Left hindlimb (tissue), 1 donor: ENCODE data around the gene PSG6.
"Not testable (repeated sequence)": the region's sequence is repeated elsewhere in the genome, so short reads cannot be mapped to it uniquely, and the experiment has no call there.

Experiments
- DNase-seq: peaks from one replicate; pipeline ENCODE4 v3.0.0-alpha.2; 2018

The PSG6 gene

DNA sequence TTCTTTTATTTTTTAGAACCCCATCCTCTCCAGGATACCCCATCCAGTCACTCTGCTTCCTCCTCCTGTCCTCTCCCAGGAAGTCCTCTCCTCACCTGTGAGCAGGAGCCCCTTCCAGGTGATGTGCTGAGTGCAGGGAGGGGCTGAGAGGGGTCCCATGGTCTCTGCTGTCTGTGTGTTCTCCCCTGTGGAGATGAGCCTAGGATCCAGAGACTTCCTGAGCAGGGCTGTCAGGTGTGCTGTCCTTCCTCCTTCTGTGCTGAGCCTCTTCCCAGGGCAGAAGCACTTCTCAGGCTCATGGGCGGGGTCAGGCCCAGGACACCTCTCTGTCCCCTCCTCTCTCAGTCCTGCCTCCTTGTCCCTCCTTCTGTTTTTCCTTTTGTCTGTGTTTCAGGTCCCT lies at the start of gene PSG6:
TSS of gene PSG6 (minus strand) at position 261 of the 400 bp plus-strand sequence. CDS start at position 159, 102 bp downstream.
- DNase-seq, result not testable (repeated sequence)

DNA sequence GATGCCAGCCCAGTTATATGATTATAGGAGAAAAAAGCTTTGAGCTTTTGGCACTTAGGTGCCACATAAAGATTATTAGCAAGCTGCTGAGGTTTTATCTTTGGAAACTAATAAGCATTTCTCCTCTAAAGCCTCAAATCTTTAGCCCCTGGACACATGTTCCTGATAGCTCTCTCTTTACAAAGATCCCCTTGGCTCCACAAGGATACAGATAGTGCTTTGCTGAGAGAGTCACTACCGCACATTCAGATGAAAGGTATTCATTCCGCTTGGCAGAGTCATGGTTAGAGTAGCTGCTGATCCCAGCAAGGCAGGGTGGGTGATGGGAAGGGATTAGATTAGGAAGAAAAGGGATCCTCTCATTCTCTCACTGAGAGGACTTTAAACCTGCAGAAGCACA lies 47.5 kb upstream of the PSG6 start:
- no peak for DNase-seq

DNA sequence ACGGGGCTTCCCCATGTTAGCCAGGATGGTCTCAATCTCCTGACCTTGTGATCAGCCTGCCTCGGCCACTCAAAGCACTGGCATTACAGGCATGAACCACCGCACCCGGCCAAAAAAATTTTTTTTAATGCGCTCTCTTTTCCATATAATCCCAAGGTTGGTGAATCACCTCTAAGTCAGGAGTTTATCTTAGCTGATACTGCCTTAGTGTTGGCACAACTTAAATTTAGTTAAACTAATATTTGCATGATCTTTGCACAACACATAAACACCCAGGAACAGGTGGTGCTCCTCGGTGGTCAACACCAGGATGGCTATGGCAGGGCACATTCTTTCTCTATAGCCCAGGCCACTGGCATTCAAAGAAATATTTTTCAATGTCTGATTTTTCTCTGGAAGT lies 43.4 kb upstream of the PSG6 start:
- DNase-seq, result no peak

DNA sequence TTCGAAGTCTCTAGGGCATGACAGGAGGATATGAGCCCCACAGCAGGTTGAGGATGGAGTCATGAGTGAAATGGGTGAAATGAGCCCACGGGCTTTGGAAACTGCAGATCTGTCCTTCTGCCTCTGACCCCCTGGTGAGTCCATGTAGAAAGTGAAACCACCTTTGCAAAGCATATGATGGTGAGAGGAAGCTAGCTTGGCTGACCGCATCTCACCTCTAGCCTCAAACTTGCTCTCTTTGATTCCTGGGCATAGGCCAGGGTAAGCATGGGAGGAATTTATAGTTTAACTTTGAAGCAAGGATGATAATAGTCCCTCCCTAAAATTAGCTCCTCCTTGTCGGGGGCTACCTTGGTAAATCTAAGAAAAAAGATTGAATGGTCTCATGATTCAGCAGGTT lies 34.4 kb upstream of the PSG6 start:
- not testable (repeated sequence) for DNase-seq

DNA sequence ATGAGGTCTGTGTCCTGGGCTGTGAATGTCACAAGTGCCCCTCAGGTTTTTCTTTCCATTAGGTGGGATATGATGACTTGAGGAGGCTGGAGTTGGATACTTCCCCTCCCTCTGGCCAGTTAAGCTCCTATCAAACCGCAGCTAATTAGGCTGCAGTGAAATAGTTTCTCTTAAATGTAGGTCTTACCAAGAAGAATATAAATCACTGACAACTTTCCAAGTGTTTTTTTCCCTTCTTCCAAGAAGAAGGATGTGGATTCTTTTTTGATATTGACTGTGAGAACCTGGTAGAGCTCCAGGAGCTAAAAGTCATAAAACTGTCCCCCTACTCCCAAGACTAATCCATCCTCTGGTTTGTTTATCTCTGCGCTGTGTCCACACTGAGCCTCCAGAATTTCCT lies 33.8 kb upstream of the PSG6 start:
- DNase-seq, result not testable (repeated sequence)

DNA sequence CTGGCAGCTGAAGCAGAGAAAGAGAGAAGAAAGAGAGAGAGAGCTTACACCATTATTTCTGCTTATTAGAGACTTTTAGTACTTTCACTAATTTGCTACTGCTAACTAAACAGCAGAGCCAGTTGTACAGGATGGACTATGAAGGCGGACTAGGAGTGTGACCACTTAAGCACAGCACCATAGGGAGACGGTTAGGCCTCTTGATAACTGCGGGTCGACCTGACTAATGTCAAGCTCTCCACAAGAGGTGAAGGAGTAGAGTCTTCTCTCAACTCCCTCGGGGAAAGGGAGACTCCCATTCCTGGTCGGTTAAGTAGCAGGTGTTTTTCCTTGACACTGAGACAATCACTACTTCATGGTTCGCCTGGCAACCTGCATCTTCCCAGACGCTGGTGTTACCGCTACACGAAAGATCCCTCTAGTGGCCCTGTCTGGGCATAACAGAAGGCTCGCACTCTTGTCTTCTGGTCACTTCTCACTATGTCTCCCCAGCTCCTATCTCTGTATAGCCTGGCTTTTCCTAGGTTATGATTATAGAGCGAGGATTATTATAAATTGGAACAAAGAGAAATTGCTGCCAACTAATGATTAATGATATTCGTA lies 24.6 kb upstream of the PSG6 start:
- no peak for DNase-seq

DNA sequence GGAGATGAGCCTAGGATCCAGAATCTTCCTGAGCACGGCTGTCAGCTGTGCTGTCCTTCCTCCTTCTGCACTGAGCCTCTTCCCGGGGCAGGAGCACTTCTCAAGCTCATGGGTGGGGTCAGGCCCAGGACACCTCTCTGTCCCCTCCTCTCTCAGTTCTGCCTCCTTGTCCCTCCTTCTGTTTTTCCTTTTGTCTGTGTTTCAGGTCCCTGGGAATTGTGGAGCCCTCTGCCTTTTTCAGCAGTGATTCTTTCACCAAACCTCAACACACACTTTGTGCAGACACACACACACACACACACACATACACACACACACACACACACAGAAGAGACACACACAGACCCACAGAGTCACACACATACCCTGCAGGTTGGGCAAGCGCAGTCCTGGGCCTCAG lies 19.4 kb upstream of the PSG6 start, which contains the start of gene PSG7:
TSS of gene PSG7 (minus strand) at position 101 of the 400 bp plus-strand sequence. CDS start 131 bp downstream, outside the sequence.
- not testable (repeated sequence) for DNase-seq

DNA sequence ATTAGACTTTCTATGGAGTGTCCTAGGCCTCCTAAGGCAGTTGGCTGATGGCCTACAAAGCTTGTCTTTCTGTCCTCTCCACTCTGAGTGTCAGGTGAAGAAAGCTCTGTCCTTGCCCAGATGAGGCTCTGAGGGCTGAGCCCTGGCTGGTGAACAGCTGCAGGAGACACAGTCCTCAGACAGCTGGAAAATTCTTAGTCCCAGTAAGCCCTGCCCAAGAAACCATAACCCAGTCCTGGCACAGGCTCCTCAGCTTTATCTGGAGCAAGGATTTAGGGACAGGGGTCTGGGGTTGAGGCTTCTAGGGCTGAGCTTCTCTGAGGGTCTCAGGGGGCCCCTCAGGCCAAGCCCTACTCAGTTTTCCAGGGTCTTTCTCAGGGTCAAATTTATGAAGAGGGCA lies 17.0 kb upstream of the PSG6 start:
- not testable (repeated sequence) for DNase-seq

DNA sequence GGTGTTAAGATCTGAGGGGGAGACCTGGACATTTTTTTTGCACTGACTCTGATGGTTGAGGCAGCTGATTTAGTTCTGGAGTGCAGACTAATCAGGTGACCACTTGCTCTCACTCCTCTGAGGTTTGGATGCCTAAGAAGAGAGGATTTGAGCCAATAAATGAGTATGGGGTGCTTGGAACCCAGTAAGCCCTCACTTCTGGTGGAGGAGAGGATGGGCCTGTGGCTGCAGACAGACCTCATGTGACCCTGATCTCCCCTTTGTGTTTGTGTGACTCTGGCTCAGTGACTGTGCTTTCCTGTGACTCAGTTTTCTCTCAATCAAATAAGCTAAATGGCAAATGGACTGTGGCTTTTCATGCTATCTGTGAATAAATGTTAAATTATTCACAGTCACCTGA lies 16.5 kb upstream of the PSG6 start:
- not testable (repeated sequence) for DNase-seq

DNA sequence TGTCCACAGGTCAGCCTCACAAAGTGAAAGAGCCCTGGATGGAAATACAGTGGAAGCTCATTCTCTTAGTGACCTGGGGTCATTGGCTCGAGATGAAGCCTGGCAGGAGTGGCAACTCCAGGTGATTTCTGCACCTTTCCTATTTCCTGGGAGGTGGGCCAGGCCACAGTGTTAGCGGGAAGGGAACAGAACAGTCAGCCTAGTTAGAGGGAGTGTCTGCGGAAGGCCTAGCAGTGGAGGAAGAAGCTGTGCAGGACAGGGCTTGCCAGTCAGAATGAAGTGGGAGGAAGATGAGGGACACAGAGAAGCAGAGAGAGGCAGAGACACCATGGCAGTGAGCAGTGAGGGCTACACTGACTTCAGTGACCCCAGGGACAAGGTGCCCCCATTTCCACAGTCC lies 15.7 kb upstream of the PSG6 start:
- not testable (repeated sequence) for DNase-seq

DNA sequence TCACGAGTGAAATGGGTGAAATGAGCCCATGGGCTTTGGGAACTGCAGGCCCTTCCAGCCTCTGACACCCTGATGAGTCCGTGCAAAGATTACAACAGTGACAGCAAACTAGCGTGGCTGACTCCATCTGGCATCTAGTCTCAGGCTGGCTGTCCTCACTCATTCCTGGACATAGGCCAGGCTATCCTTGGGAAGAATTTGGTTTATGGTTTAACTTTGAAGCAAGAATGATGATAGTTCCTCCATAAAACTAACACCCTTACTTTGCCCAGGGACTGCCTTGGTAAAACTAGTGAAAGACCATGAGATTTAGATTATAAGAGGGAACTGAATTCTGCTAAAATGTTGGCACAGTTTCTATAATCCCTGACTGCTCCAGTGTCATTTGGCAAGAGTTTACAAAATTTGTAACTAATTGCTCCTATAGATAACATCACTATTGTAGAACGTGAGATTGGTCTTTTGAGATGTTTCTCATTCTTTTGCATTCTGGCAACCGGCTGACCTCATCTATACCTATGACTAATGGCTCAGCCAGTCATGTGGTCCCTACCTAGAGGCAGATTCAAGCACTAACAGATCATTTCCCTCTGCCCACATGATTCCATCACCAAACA lies 14.9 kb upstream of the PSG6 start:
- DNase-seq, result not testable (repeated sequence)

DNA sequence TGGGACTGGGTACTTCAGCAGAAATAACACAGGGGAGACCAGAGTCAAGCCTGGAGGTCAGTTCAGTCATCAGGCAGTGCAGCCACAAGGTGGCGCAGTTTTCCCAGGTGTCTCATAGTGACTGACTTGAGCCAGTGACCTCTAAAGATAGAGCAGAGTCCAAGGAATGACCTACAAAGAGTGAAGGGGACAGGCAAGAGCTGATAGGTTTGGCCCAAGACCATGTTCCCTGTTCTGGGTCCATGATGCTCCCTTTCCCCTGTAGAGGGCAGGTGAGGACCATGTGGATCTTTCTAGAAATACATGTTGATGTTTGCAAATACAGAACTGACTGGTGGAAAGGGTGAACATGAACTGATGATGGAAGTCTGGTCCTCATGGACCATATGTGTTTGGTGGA lies 12.5 kb upstream of the PSG6 start:
- DNase-seq, result not testable (repeated sequence)

DNA sequence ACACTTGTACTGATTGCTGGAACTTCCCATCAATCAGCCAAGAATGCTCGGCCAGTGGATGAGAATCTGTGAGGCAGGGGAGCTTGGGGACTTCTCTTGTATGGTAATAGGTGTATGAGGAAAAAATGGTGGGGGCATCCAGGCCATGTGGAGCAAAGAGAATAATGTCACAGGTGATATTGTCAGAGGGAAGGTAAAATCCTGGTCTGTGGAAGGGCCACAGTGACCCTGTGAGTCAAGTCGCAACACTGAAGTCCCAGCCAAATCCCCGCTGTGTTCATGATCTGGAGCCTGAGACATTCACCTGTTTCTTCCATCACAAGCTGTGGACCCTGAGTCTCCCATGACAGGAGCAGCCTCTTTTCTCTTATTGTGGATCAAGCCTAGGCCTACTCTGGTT lies 11.2 kb upstream of the PSG6 start:
- no peak for DNase-seq

DNA sequence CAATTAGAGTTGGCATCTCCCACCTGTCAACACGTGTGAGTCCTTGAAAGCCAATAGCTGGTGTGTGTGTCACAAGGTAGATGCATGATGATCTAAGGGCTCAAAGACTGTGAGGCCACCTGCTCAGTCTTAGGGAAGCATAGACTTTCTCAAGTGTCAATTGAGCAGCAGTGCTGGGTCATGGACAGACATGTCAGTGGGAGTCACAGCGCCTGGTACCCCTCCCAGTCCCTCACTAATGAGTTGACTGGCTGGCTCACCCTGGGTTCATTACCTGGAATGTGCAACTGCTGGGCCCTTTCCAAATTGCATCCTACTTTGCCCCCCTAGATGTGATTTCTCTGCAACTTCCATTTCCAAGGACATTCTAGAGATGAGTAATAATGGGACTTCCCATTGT lies 9.1 kb upstream of the PSG6 start:
- no peak for DNase-seq

DNA sequence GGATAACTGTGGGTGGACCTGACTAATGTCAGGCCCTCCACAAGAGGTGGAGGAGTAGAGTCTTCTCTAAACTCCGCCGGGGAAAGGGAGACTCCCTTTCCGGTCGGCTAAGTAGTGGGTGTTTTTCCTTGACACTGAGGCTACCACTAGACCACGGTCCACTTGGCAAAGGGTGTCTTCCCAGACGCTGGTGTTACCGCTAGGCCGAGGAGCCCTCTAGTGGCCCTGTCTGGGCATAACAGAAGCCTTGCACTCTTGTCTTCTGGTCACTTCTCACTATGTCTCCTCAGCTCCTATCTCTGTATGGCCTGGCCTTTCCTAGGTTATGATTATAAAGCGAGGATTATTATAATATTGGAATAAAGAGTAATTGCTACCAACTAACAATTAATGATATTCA lies 5.4 kb upstream of the PSG6 start:
- DNase-seq, result not testable (repeated sequence)

DNA sequence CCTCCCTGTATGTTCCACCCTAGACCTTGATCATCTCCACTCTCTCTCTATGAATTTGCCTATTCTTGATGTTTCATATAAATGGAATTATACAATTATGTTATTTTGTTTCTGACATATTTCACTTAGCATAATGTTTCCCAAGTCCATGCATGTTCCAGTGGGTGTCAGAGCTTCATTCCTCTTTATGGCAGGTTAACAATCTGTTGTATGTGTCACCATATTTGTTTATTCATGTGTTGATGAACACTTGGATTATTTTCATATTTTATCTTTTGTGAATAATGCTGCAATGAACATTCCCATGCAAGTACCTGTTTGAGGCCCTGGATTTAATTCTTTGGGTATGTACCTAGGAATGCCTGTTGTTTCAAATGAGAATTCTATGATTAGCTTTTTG lies 3.3 kb upstream of the PSG6 start:
- not testable (repeated sequence) for DNase-seq

DNA sequence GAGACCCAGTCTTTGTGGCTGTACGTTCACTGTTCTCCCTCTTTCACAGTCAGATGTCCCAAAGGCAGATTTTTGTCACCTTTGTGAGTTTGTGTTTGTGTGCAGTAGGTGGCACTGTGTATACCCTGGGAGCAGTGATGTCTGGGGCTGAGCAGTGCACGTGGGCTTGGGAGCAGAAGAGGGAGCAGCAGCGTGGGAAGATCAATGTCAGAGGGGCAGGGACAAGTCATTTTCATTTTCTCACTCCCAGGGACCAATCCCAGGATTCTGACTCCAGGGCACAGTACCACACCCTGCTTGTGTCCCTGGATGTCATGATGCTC lies 2.0 kb upstream of the PSG6 start:
- no peak for DNase-seq

DNA sequence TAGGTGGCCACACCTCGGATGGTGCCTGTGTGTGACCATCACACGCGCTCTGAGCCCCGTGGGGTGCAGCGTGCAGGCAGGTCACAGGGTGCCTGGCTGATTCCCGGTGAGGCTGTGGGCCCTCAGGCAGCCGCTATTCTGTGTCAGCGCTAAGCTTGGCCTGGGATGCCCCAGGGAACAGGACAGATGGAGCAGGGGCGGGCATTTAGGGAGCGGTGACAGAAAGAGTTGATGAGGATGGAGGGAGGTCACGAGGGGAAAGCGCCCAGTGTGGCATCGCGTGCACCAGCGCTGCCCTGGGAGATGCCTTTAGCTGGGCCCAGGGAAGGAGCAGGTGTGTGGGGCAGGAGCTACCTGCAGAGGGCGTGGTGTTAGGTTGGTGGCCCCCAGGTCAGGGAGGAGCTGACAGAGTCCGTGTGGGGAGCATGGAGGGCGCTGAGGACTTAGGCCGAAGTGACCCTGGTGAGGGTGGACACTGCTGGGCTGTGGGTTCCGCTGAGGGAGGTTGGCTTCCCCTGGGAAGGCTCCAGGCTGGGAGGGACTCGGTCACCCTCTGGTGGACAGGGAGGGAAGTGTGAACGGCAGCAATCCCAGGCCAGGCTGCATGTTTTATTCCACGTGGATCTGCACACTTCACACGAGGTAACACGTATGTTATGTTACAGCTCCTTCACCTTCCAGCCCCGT lies 1.5 kb upstream of the PSG6 start:
- not testable (repeated sequence) for DNase-seq

DNA sequence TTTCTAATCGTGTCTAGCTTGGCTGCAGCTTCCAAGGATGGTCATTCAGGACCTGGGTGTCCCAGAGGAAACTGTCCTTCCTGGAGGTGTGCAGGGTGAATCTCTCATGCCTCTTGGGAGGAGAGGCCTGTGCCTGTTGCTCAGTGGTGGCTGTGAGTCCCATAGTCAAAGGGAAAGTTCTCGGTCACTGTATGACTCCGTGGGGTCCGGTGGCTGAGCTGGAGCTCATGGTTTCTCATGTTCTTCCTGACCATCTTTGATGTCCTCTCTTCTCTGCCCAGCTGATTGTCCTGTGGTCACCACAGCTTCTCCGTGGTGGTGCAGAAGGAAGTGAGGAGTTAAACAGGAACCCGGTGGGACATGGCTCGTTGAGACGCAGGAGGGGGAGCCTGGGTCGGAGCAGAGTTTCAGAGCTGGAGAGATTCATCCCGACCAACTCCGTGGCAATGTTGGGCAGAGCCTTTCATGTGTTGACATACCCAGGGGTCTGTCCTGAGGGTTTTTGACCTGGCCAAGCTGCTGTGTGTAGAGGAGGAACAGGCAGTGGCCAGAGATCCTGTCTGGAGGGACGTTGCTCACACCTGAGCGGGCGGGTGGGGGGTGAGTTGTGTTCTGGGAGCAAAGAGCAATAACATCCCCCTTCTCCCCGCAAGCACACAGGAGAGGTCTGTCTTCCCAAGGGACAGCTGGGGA lies 829 bp upstream of the PSG6 start:
- DNase-seq, result not testable (repeated sequence)

DNA sequence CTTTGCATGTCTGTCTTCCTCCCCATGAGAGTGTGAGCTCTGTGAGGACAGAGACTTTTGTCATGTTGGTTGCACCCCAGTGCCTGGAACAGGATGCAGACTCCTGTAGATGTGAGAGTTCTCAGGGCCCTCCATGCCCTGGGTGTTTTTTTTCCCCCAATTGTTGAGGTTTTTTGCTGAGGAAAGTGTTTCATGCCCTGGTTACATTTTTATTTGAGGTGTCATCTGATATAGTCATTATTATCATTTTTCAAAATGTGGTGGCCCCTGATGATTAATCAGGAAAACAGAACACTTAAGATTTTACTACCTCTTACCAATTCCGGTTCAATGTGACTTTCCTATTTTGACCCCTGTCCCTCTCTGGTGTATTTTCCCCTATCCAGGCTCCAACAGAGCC lies 763 bp downstream of the PSG6 start:
- not testable (repeated sequence) for DNase-seq

DNA sequence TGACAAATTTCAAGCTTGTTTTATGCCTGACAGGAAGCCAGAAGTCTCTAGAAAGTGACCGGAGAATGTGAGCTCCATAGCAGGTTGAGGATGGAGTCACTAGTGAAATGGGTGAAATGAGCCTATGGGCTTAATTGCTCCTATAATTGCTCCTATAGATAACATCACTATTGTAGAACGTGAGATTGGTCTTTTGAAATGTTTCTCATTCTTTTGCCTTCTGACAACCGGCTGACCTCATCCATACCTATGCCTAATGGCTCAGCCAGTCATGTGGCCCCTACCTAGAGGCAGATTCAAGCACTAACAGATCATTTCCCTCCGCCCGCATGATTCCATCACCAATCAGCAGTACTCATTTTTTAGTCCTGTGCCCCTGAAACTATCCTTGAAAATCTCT lies 4.2 kb downstream of the PSG6 start:
- not testable (repeated sequence) for DNase-seq

DNA sequence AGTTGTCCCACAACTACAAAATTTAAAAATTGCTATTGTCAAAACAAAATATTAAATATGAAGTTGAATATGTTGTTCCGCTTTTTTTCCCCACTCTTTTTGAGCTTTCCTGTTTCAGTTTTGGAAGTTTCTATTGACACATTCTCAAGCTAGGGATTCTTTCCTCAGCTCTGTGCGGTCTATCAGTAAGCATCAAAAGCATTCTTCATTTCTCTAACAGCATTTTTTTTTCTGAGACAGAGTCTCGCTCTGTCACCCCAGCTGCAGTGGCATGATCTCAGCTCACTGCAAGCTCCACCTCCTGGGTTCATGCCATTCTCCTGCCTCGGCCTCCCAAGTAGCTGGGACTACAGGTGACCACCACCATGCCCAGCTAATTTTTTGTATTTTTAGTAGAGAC lies 4.8 kb downstream of the PSG6 start:
- not testable (repeated sequence) for DNase-seq

DNA sequence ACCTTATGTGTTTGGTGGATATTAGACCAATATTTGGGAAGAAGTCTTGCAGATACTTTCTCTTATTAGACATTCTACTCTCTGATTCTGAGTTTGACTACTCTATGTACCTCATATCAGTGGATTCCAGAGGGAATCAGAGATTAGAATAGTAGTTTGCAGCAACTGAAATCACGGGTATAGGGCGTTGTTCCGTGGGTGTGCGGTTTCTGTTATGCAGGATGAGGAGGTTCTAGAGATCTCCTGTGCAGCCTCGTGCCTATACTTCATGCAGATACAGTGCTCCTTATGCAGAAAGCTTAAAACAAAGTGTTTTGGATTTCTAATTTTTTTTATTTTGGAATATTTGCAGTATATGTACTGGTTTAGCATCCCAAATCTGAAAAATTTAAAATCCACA lies 6.0 kb downstream of the PSG6 start:
- DNase-seq, result not testable (repeated sequence)

DNA sequence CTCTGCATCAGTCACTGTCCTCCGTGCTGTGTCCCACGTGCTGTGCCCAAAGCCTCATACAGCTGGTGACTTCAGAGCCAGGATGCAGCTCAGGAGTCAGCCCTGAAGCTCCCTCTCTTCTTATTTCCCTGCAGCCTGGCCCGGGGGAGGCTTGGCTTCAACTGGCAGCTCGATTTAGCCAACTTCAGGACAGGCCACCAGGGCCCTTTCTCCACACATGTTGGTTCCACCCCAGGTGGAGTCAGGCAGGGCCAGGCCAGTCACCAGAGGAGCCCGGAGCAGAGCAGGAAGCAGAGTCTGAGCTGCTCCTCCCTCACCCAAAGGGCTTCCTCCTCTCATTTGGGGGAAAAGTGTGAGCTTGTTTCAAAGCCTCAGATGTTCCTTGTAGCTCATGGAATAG lies 11.5 kb downstream of the PSG6 start:
- not testable (repeated sequence) for DNase-seq
